Muscle layer of colon (tissue), 2 donors: ENCODE data around the gene PI4KA.
A peak's percentile ranks its signal among the peaks of the same experiment; 100 is the strongest.
"Not testable (repeated sequence)": the region's sequence is repeated elsewhere in the genome, so short reads cannot be mapped to it uniquely, and the experiment has no call there.

Experiments used
- H3K27ac ChIP-seq: one replicate; pipeline ENCODE4 v1.7.0; 2013; ENCODE audit warnings: low read depth, mild to moderate bottlenecking, low read length, moderate library complexity
- H3K27me3 ChIP-seq, 2 donors: one replicate each; pipeline ENCODE4 v1.7.0; 2013; ENCODE audit warnings: low read length in 2 of 2, mild to moderate bottlenecking in 2 of 2; ENCODE audit not compliant: insufficient read depth in 2 of 2, control insufficient read depth in 1 of 2
- H3K36me3 ChIP-seq: one replicate; pipeline ENCODE4 v1.7.0; 2013; ENCODE audit warnings: mild to moderate bottlenecking, low read length; ENCODE audit not compliant: insufficient read depth
- H3K4me1 ChIP-seq: one replicate; pipeline ENCODE4 v1.7.0; 2013; ENCODE audit warnings: mild to moderate bottlenecking, low read length; ENCODE audit not compliant: insufficient read depth
- H3K4me3 ChIP-seq, 2 donors: one replicate each; pipeline ENCODE4 v1.7.0; 2013; ENCODE audit warnings: low read length in 2 of 2, low read depth in 1 of 2, mild to moderate bottlenecking in 1 of 2, moderate library complexity in 1 of 2
- H3K9ac ChIP-seq: one replicate; pipeline ENCODE4 v1.7.0; 2013; ENCODE audit warnings: low read length
- H3K9me3 ChIP-seq: one replicate; pipeline ENCODE4 v1.7.0; 2013; ENCODE audit warnings: mild to moderate bottlenecking, low read length
- donor health status: abdominal sarcoma.
- donor health status: Adenocarcinoma of cecum.

PI4KA gene

GRCh38 chr22:20858615-20859416 is at the start of gene PI4KA, which contains the start of gene SNAP29:
TSS of gene PI4KA (minus strand) at chr22:20858811. CDS start at chr22:20858725, 86 bp downstream.
TSS of gene SNAP29 (plus strand) at chr22:20859007. CDS start at chr22:20859111, 104 bp downstream.
- Histone ChIP-seq H3K4me1 (peaks cover 23% of the 10 kb centered on the region), H3K4me3 (peak within 1 kb of the TSS; percentile 67 to 79), H3K36me3 (no peaks in the 10 kb centered on the region), H3K9ac (peak within 1 kb of the TSS; percentile 57), H3K9me3 (no peaks in the 10 kb centered on the region), H3K27me3 (no peaks in the 10 kb centered on the region), H3K27ac (peak within 1 kb of the TSS; percentile 71)

GRCh38 chr22:20906387-20906767 is 47.8 kb upstream of the PI4KA start:
- no peak overlapping the region for H3K4me3 ChIP-seq
- no peaks in the 10 kb centered on the region for H3K9me3 ChIP-seq
- H3K36me3 ChIP-seq, result no peaks in the 10 kb centered on the region
- H3K4me1 ChIP-seq, result no peaks in the 10 kb centered on the region
- no peak overlapping the region for H3K27ac ChIP-seq
- no peaks in the 10 kb centered on the region for H3K27me3 ChIP-seq
- H3K9ac ChIP-seq, result no peak overlapping the region

GRCh38 chr22:20905415-20906386 is 47.1 kb upstream of the PI4KA start:
- Histone ChIP-seq H3K9ac (no peak overlapping the region), H3K4me3 (no peak overlapping the region), H3K4me1 (no peaks in the 10 kb centered on the region), H3K36me3 (no peaks in the 10 kb centered on the region), H3K27me3 (no peaks in the 10 kb centered on the region), H3K27ac (no peak overlapping the region), H3K9me3 (no peaks in the 10 kb centered on the region)

DNA sequence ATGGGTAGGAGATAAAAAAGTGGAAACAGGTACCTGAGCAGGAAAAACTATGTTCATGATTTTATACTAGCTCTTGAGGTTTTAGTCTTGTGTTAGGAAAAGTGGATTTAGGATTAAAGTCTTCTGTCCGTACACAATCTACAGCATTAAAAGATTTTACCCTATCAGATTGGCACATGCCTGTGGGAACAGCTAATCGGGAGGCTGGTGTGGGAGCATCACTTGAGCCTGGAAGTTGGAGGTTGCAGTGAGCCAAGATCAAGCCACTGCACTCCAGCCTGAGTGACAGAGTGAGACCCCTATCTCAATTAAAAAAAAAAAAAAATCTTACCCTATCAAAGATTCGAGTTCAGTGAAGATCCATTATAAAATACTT is 46.4 kb upstream of the PI4KA start:
- H3K4me1 ChIP-seq, result no peaks in the 10 kb centered on the region
- H3K9me3 ChIP-seq, result no peaks in the 10 kb centered on the region
- H3K4me3 ChIP-seq, result no peak overlapping the region
- H3K9ac ChIP-seq, result no peak overlapping the region
- H3K27ac ChIP-seq, result no peak overlapping the region
- H3K36me3 ChIP-seq, result no peaks in the 10 kb centered on the region
- no peaks in the 10 kb centered on the region for H3K27me3 ChIP-seq

DNA sequence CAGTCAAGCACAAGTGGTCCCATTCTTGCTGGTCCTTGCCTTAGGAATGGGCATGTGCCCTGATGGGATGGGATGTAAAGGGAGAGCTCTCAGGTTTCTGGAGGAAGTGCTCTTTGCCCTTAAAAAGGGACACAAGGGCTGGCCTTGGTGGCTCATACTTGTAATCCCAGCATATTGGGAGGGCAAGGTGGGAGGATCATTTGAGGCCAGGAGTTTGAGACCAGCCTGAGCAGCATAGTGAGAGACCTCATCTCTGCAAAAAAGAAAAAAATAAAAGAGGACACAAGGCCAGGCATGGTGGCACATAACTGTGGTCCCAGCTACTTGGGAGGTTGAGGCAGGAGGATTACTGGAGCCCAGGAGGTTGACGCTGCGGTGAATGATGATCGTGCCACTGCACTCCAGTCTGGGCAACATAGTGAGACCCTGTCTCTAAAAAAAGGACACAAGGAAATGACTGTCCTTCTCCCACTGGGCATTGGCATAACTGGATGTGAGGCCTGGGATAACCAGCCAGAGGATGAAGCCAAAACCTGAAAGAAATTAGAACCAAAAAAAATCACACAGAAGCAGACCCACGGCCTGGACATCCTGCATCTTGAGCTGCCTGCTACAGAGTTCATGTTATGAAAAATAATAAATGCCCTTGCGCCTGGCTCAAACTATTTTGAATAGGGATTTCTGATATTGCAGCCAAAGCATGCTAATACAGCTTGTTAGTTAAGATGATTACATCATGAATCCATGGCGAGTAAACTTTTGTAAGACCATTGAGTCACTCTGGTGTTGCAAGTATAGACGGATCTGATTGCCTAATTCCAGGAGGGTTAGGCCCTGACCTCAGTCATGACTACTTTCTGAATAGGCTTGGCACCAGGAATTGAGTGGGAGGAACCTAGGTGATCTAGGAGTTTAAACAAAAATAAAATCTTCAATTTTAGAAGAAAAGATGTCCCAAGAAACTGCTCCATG is 45.7 kb upstream of the PI4KA start:
- no peak overlapping the region for H3K9ac ChIP-seq
- H3K4me3 ChIP-seq, result no peak overlapping the region
- no peaks in the 10 kb centered on the region for H3K27me3 ChIP-seq
- H3K27ac ChIP-seq, result no peak overlapping the region
- no peaks in the 10 kb centered on the region for H3K9me3 ChIP-seq
- no peaks in the 10 kb centered on the region for H3K4me1 ChIP-seq
- H3K36me3 ChIP-seq, result no peaks in the 10 kb centered on the region

- H3K9me3 ChIP-seq, result no peaks in the 10 kb centered on the region
- H3K4me1 ChIP-seq, result no peaks in the 10 kb centered on the region
- H3K27ac ChIP-seq, result no peak overlapping the region
- H3K27me3 ChIP-seq, result no peaks in the 10 kb centered on the region
- H3K9ac ChIP-seq, result no peak overlapping the region
- no peak overlapping the region for H3K4me3 ChIP-seq
- H3K36me3 ChIP-seq, result no peaks in the 10 kb centered on the region
These were observed 44.5 kb upstream of the PI4KA start for GRCh38 chr22:20903093-20903492.

- H3K9ac ChIP-seq, H3K27me3 ChIP-seq, H3K27ac ChIP-seq, H3K4me1 ChIP-seq, H3K4me3 ChIP-seq, H3K9me3 ChIP-seq, H3K36me3 ChIP-seq: not testable (repeated sequence)
These were observed 42.8 kb upstream of the PI4KA start for GRCh38 chr22:20901093-20902033.

DNA sequence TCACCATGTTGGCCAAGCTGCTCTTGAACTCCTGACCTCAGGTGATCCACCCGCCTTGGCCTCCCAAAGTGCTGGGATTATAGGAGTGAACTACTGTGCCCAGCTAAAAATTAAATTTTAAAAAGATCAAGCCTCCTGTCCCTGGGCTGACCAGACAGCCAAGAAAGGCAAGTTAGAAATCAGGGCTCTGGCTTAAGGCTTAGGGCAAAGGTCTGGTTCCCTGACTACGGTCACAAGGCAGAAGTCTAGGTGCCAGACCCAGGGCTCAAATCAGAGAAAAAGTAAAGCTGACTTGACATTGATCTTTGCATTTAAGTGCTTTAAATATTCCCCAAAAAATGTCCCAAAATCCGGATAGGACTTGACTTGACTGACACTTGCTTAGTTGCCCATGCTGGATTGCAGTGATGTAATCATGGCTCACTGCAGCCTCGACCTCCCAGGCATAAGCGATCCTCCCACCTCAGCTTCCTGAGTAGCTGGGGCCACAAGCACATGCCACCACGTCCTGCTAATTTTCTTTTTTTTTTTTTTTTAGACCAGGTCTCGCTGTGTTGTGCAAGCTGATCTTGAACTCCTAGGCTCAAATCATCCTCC is 41.3 kb upstream of the PI4KA start:
- H3K36me3 ChIP-seq, result no peaks in the 10 kb centered on the region
- H3K9me3 ChIP-seq, result no peaks in the 10 kb centered on the region
- no peak overlapping the region for H3K27ac ChIP-seq
- no peak overlapping the region for H3K4me3 ChIP-seq
- H3K27me3 ChIP-seq, result no peaks in the 10 kb centered on the region
- H3K9ac ChIP-seq, result no peak overlapping the region
- H3K4me1 ChIP-seq, result no peaks in the 10 kb centered on the region

GRCh38 chr22:20897737-20898136 is 39.1 kb upstream of the PI4KA start:
- H3K36me3 ChIP-seq, H3K27ac ChIP-seq, H3K27me3 ChIP-seq, H3K4me1 ChIP-seq, H3K4me3 ChIP-seq, H3K9me3 ChIP-seq, H3K9ac ChIP-seq: not testable (repeated sequence)

DNA sequence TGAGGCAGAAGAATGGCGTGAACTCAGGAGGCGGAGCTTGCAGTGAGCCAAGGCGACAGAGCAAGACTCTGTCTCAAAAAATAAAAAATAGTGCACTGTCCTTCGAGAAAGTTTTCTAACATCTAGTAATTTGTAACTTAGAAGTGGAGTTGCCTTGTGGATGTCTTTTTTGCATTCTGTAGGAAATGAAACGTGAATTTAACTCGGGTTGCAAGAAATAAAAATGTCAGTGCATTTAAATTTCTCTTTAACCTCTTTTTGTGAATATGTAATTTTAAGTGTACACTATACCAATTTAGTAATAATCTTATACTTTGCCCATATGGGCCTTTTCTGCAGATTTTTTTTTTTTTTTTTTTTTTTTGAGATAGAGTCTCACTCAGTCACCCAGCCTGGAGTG is 32.4 kb upstream of the PI4KA start:
- Histone ChIP-seq H3K9me3 (no peaks in the 10 kb centered on the region), H3K9ac (no peak overlapping the region), H3K27ac (no peak overlapping the region), H3K36me3 (peaks cover 14% of the 10 kb centered on the region), H3K4me3 (no peak overlapping the region), H3K27me3 (no peaks in the 10 kb centered on the region), H3K4me1 (no peaks in the 10 kb centered on the region)
